ENCODE results near the gene R3HDM2. TPM values are rescaled to one million over a fixed set of nuclear protein-coding genes. Genes with fewer than 3 reads are reported as not detected.

R3HDM2 gene
- total RNA-seq, 4 donors from 2014 or later, result 24.2 to 47.3 (median 26.7) TPM

DNA sequence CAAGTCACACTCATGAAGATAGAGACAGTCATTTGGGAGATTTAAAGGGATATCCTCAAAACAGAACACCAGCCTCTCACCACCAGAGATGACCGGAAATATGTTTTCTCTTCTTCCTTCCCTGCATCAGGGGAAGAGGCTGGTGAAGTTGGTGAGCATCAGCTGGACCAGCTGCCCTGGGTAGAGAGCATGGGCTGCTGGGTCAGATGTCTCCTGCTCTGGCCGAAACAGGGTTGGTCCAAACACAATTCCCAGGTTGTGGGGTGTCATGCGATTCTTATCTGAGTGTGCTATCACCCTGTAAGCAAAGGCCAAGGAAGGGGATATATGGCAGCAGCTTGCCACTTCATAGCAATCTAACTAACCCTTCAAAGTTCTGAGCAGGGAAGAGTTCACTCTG lies 41.5 kb upstream of the R3HDM2 start:
- ATAC-seq (ENCODE audit: low FRiP score) (no peak), DNase-seq (ENCODE audit: low spot score) (no peak)
- no peak for TF ChIP-seq CTCF (IDR thresholded peaks at IDR 0.05)

DNA sequence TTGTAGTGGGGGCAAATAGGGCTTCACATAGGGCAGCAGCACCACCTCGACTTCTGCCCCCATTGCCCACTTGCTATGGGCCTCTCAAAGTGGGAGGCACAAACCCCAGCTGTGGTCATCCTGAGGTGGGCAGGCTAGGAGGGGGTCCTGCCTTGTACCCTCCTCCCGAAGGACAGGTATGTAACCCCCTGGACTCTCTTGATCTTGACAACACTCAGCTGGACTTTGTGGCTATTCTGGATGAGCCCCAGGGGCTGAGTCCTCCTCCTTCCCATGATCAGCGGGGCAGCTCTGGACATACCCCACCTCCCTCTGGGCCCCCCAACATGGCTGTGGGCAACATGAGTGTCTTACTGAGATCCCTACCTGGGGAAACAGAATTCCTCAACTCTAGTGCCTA lies 40.8 kb upstream of the R3HDM2 start:
- ATAC-seq (ENCODE audit: low FRiP score), result no peak
- no peak for TF ChIP-seq CTCF (IDR thresholded peaks at IDR 0.05)
- no peak for DNase-seq (ENCODE audit: low spot score)

GRCh38 chr12:57470970-57471656 lies 40.3 kb upstream of the R3HDM2 start:
- no peak for ATAC-seq (ENCODE audit: low FRiP score)

GRCh38 chr12:57470286-57470969 lies 39.6 kb upstream of the R3HDM2 start:
- TF ChIP-seq CTCF (IDR thresholded peaks at IDR 0.05), result no peak
- DNase-seq (ENCODE audit: low spot score), result no peak

More at GRCh38 chr12:57470970-57471656, 40.3 kb upstream of the R3HDM2 start:
- no peak for TF ChIP-seq CTCF (IDR thresholded peaks at IDR 0.05)
- DNase-seq (ENCODE audit: low spot score), result no peak

DNA sequence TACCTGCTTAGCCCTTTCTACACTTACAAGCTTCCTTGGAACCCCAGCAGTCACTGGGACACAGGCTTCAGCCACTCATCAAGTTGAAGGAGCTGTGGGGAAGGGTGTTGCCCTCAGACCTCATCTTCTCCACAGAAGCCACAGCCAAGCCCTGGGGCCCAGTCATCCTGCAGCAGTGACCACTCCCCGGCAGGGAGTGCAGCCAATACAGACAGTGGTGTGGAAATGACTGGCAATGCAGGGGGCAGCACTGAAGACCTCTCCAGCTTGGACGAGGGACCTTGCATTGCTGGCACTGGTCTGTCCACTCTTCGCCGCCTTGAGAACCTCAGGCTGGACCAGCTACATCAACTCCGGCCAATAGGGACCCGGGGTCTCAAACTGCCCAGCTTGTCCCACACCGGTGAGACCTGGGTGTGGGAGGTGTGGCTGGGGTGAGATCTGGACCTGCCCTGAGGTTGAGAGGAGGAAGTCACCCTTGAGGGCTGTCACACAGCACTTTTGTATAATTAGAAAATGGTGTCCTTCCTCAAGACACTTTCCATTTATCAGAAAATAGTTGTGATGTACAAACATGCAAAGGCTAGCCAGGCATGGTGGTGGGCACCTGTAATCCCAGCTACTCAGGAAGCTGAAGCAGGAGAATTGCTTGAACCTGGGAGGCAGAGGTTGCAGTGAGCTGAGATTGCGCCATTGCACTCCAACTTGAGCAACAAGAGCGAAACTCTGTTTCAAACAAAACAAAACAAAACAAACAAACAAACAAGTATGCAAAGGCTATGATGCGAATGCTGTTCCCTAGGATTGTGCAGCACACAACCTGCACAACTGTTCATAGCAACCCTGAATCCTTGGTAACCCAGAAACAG lies 38.7 kb upstream of the R3HDM2 start:
- ATAC-seq (ENCODE audit: low FRiP score), result no peak
- TF ChIP-seq CTCF (IDR thresholded peaks at IDR 0.05), result no peak
- DNase-seq (ENCODE audit: low spot score), result no peak

More at GRCh38 chr12:57470286-57470969, 39.6 kb upstream of the R3HDM2 start:
- no peak for ATAC-seq (ENCODE audit: low FRiP score)

DNA sequence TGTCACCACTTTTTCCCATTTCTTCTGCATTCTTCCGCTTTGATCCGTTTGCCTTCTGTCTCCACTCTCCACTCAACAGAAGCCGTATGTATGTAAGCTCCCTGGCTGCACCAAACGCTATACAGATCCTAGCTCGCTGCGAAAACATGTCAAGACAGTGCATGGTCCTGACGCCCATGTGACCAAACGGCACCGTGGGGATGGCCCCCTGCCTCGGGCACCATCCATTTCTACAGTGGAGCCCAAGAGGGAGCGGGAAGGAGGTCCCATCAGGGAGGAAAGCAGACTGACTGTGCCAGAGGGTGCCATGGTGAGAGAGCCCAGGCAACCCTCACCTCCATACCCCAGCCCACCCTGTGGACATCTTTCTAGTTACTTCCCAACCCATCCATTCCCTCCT lies 37.1 kb upstream of the R3HDM2 start:
- DNase-seq (ENCODE audit: low spot score) (no peak), ATAC-seq (ENCODE audit: low FRiP score) (no peak)
- no peak for TF ChIP-seq CTCF (IDR thresholded peaks at IDR 0.05)
